ENCODE results near the gene MCC.

MCC gene

GRCh38 chr5:113240951-113241726 is 247.1 kb downstream of the MCC start:
- Histone ChIP-seq H3K27ac (ENCODE audit: low read depth, low read length) (no peak overlapping the region), H3K9me3 (ENCODE audit: low read length) (no peaks in the 10 kb centered on the region), H3K4me3 (ENCODE audit: low read depth in 1 of 2, low read length in 2 of 2) (no peak overlapping the region), H3K4me1 (ENCODE audit: insufficient read depth, low read length) (peaks cover 22% of the 10 kb centered on the region), H3K9ac (ENCODE audit: low read length) (no peak overlapping the region), H3K36me3 (ENCODE audit: insufficient read depth, low read length) (no peaks in the 10 kb centered on the region), H3K27me3 (ENCODE audit: control insufficient read depth in 1 of 2, insufficient read depth in 2 of 2, low read length in 2 of 2) (no peaks in the 10 kb centered on the region)

DNA sequence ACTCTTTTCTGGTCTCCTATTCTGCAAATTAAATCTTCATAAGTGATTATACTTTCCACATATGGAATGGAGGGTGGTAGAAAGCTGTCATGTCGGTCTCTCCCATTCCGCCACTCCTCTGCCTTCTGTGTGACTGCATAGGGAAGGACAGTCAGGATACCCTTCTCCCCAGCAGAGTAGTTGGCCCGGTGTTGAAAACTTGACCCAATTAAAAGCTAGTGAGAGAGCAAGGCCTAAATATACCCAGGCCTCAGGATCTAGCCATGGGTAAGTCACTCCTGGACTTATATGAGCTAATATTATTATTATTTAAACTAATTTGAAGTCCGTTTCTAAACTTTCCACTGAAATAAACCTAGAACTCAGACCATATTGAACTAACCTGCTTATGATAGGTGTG is 248.2 kb downstream of the MCC start:
- Histone ChIP-seq H3K36me3 (ENCODE audit: insufficient read depth, low read length) (no peaks in the 10 kb centered on the region), H3K4me3 (ENCODE audit: low read depth in 1 of 2, low read length in 2 of 2) (no peak overlapping the region), H3K27me3 (ENCODE audit: control insufficient read depth in 1 of 2, insufficient read depth in 2 of 2, low read length in 2 of 2) (no peaks in the 10 kb centered on the region), H3K4me1 (ENCODE audit: insufficient read depth, low read length) (peaks cover 13% of the 10 kb centered on the region), H3K27ac (ENCODE audit: low read depth, low read length) (no peak overlapping the region), H3K9me3 (ENCODE audit: low read length) (no peaks in the 10 kb centered on the region), H3K9ac (ENCODE audit: low read length) (no peak overlapping the region)

GRCh38 chr5:113237893-113238292 is 250.4 kb downstream of the MCC start:
- Histone ChIP-seq H3K4me3 (ENCODE audit: low read depth in 1 of 2, low read length in 2 of 2) (no peak overlapping the region), H3K4me1 (ENCODE audit: insufficient read depth, low read length) (peaks cover 19% of the 10 kb centered on the region), H3K36me3 (ENCODE audit: insufficient read depth, low read length) (no peaks in the 10 kb centered on the region), H3K9ac (ENCODE audit: low read length) (no peak overlapping the region), H3K27ac (ENCODE audit: low read depth, low read length) (no peak overlapping the region), H3K9me3 (ENCODE audit: low read length) (no peaks in the 10 kb centered on the region), H3K27me3 (ENCODE audit: control insufficient read depth in 1 of 2, insufficient read depth in 2 of 2, low read length in 2 of 2) (no peaks in the 10 kb centered on the region)

DNA sequence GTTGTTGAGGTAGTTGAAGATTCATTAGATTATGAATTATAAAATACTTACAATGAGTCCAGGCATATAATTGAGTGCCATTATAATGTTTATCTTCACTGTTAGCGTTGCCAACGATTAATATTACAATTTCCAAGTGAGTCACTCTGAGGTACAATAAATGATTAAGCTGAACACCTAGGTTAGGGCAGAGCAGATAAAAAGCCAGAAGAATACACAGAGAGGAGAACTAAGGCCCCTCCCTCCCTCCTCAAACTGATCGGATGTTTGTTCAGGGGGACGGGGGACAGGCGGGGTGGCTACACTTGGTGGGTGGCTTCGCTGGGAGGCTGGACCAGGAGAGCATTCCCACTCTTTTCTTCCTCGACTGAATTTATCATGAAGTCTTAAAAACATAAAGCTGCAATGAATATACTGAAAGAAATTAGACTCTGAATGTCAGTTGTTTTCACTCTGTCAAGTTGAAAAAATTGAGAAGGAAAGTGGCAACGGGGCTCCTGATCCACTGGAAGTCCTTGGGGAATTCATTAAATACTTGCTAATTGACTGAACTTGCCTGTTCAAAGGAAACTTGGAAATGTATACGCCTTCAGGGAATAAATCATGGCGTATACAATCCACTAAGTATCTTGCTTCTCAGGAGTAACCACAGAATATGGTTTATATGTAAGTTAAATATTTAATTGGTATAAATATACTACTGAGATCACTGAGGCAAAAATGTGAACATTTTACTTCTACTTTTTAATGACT is 251.5 kb downstream of the MCC start:
- H3K27ac ChIP-seq (ENCODE audit: low read depth, low read length) = no peak overlapping the region
- no peaks in the 10 kb centered on the region for H3K27me3 ChIP-seq (ENCODE audit: control insufficient read depth in 1 of 2, insufficient read depth in 2 of 2, low read length in 2 of 2)
- no peaks in the 10 kb centered on the region for H3K9me3 ChIP-seq (ENCODE audit: low read length)
- H3K9ac ChIP-seq (ENCODE audit: low read length) = no peak overlapping the region
- no peaks in the 10 kb centered on the region for H3K36me3 ChIP-seq (ENCODE audit: insufficient read depth, low read length)
- H3K4me3 ChIP-seq (ENCODE audit: low read depth in 1 of 2, low read length in 2 of 2) = no peak overlapping the region
- peaks cover 29% of the 10 kb centered on the region for H3K4me1 ChIP-seq (ENCODE audit: insufficient read depth, low read length)

- Histone ChIP-seq H3K36me3 (ENCODE audit: insufficient read depth, low read length) (no peaks in the 10 kb centered on the region), H3K9ac (ENCODE audit: low read length) (no peak overlapping the region), H3K9me3 (ENCODE audit: low read length) (no peaks in the 10 kb centered on the region), H3K4me1 (ENCODE audit: insufficient read depth, low read length) (peaks cover 29% of the 10 kb centered on the region), H3K27me3 (ENCODE audit: control insufficient read depth in 1 of 2, insufficient read depth in 2 of 2, low read length in 2 of 2) (no peaks in the 10 kb centered on the region), H3K4me3 (ENCODE audit: low read depth in 1 of 2, low read length in 2 of 2) (no peak overlapping the region), H3K27ac (ENCODE audit: low read depth, low read length) (no peak overlapping the region)
These were observed 252.4 kb downstream of the MCC start for GRCh38 chr5:113235884-113236283.

DNA sequence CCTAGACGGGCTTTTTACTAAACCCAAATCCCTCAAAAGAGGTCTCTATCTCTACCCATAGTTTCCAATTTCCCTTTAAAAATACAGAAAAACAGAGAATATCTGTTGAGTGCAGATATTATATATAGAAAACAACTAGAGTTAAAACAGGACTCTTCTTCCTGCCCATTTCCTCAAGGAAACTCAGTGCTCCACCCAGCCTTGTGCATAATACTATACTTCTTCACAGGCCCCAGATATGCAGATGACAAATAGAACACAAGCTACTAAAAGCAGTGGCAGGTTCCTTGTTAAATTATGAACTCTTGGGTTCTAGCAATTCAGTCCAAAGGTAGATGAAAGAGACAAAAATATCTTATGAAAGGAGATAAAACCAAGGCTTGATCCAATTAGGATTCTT is 253.7 kb downstream of the MCC start:
- Histone ChIP-seq H3K4me1 (ENCODE audit: insufficient read depth, low read length) (peaks cover 29% of the 10 kb centered on the region), H3K9ac (ENCODE audit: low read length) (no peak overlapping the region), H3K27me3 (ENCODE audit: control insufficient read depth in 1 of 2, insufficient read depth in 2 of 2, low read length in 2 of 2) (no peaks in the 10 kb centered on the region), H3K4me3 (ENCODE audit: low read depth in 1 of 2, low read length in 2 of 2) (no peak overlapping the region), H3K27ac (ENCODE audit: low read depth, low read length) (no peak overlapping the region), H3K9me3 (ENCODE audit: low read length) (no peaks in the 10 kb centered on the region), H3K36me3 (ENCODE audit: insufficient read depth, low read length) (no peaks in the 10 kb centered on the region)

DNA sequence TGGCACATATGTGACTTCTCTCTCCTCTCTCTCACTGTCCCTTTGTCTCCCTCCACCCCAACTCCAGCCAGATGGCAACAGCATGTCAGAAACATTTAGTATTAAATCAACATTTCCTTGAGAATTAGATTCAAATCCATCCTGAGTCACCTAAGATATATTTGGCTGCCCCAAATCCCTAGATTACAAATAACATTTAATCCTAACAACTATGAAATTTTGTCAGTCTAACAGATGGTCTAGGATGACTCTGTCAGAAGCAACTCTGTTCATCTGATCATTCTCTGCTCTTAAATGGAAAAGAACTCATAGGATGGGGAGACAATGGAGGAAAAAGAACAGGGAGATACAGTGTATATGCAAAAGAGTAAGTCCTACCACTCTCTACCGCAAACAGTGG is 254.6 kb downstream of the MCC start:
- H3K27ac ChIP-seq (ENCODE audit: low read depth, low read length) = no peak overlapping the region
- H3K9me3 ChIP-seq (ENCODE audit: low read length) = no peaks in the 10 kb centered on the region
- no peak overlapping the region for H3K9ac ChIP-seq (ENCODE audit: low read length)
- H3K4me1 ChIP-seq (ENCODE audit: insufficient read depth, low read length) = peaks cover 20% of the 10 kb centered on the region
- H3K27me3 ChIP-seq (ENCODE audit: control insufficient read depth in 1 of 2, insufficient read depth in 2 of 2, low read length in 2 of 2) = no peaks in the 10 kb centered on the region
- H3K4me3 ChIP-seq (ENCODE audit: low read depth in 1 of 2, low read length in 2 of 2) = no peak overlapping the region
- no peaks in the 10 kb centered on the region for H3K36me3 ChIP-seq (ENCODE audit: insufficient read depth, low read length)

DNA sequence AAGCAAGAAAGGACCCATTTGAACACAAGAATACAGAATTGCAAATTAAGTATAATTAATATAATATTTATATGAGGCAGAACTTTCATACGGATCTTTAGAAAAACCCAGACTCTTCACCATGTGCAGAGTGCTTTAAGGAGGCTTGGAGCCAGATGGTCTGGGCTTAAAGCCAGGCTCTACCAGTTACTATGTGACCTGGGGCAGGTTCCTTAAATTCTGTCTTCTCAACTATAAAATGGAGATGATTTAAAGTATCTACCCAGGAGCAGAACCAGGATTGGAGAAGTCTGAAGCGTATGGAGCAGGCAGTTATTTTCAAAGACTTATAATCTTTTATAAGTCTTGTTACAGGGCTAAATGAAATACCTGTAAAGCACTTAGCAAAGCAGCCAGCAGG is 255.6 kb downstream of the MCC start:
- Histone ChIP-seq H3K27me3 (ENCODE audit: control insufficient read depth in 1 of 2, insufficient read depth in 2 of 2, low read length in 2 of 2) (no peaks in the 10 kb centered on the region), H3K4me1 (ENCODE audit: insufficient read depth, low read length) (peaks cover 16% of the 10 kb centered on the region), H3K4me3 (ENCODE audit: low read depth in 1 of 2, low read length in 2 of 2) (no peak overlapping the region), H3K9me3 (ENCODE audit: low read length) (no peaks in the 10 kb centered on the region), H3K36me3 (ENCODE audit: insufficient read depth, low read length) (no peaks in the 10 kb centered on the region), H3K27ac (ENCODE audit: low read depth, low read length) (no peak overlapping the region), H3K9ac (ENCODE audit: low read length) (no peak overlapping the region)

- H3K4me1 ChIP-seq (ENCODE audit: insufficient read depth, low read length) = peaks cover 16% of the 10 kb centered on the region
- H3K9ac ChIP-seq (ENCODE audit: low read length) = no peak overlapping the region
- H3K27me3 ChIP-seq (ENCODE audit: control insufficient read depth in 1 of 2, insufficient read depth in 2 of 2, low read length in 2 of 2) = no peaks in the 10 kb centered on the region
- H3K27ac ChIP-seq (ENCODE audit: low read depth, low read length) = no peak overlapping the region
- no peaks in the 10 kb centered on the region for H3K9me3 ChIP-seq (ENCODE audit: low read length)
- no peaks in the 10 kb centered on the region for H3K36me3 ChIP-seq (ENCODE audit: insufficient read depth, low read length)
- H3K4me3 ChIP-seq (ENCODE audit: low read depth in 1 of 2, low read length in 2 of 2) = no peak overlapping the region
These were observed 256.0 kb downstream of the MCC start for GRCh38 chr5:113232221-113232620.

DNA sequence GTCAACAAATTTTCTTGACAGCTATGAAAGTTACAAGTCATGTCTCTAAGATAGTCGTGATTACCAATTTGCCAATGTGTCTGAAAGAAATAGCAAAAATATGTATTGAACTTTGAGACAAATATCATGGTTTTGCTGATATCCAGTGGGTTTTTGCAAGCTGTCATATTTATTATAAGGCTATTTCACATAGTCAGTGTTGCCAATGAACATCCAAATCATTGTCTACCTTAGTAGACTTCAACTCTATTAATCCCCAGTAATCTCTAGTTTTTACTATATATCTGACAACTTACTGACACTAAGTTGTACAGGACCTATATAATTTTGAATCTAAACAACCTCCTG is 256.6 kb downstream of the MCC start:
- no peak overlapping the region for H3K27ac ChIP-seq (ENCODE audit: low read depth, low read length)
- H3K36me3 ChIP-seq (ENCODE audit: insufficient read depth, low read length) = no peaks in the 10 kb centered on the region
- no peaks in the 10 kb centered on the region for H3K9me3 ChIP-seq (ENCODE audit: low read length)
- H3K9ac ChIP-seq (ENCODE audit: low read length) = no peak overlapping the region
- H3K4me3 ChIP-seq (ENCODE audit: low read depth in 1 of 2, low read length in 2 of 2) = no peak overlapping the region
- no peaks in the 10 kb centered on the region for H3K27me3 ChIP-seq (ENCODE audit: control insufficient read depth in 1 of 2, insufficient read depth in 2 of 2, low read length in 2 of 2)
- H3K4me1 ChIP-seq (ENCODE audit: insufficient read depth, low read length) = peaks cover 16% of the 10 kb centered on the region

GRCh38 chr5:113230711-113231652 is 257.3 kb downstream of the MCC start:
- peaks cover 16% of the 10 kb centered on the region for H3K4me1 ChIP-seq (ENCODE audit: insufficient read depth, low read length)
- no peak overlapping the region for H3K4me3 ChIP-seq (ENCODE audit: low read depth in 1 of 2, low read length in 2 of 2)
- H3K9me3 ChIP-seq (ENCODE audit: low read length) = no peaks in the 10 kb centered on the region
- no peak overlapping the region for H3K9ac ChIP-seq (ENCODE audit: low read length)
- H3K27me3 ChIP-seq (ENCODE audit: control insufficient read depth in 1 of 2, insufficient read depth in 2 of 2, low read length in 2 of 2) = no peaks in the 10 kb centered on the region
- no peaks in the 10 kb centered on the region for H3K36me3 ChIP-seq (ENCODE audit: insufficient read depth, low read length)
- H3K27ac ChIP-seq (ENCODE audit: low read depth, low read length) = no peak overlapping the region

Measured in muscle layer of colon (tissue), 2 donors.